HAP-1 (cell line): Measurements from ENCODE around the gene FBLL1.
A peak's percentile ranks its signal among the peaks of the same experiment; 100 is the strongest.
"Not testable (repeated sequence)": the region's sequence is repeated elsewhere in the genome, so short reads cannot be mapped to it uniquely, and the experiment has no call there.

ENCODE experiments used
- DNase-seq, 2 experiments: peaks; one replicate each; pipeline ENCODE4 v3.0.0-alpha.2; 2016 to 2020; ENCODE audit warnings: low spot score in 2 of 2
- H3K27me3 ChIP-seq: fragments of 250-450 bp; sonication (Bioruptor Pico); 2 replicates; pipeline ENCODE4 v1.5.1; 2020; ENCODE audit warnings: low read depth, mild to moderate bottlenecking, moderate library complexity
- H3K36me3 ChIP-seq: fragments of 250-450 bp; sonication (Bioruptor Pico); replicated peaks from 2 replicates; pipeline ENCODE4 v1.5.1; 2020; ENCODE audit warnings: mild to moderate bottlenecking
- H3K4me1 ChIP-seq: fragments of 250-450 bp; sonication (Bioruptor Pico); 2 replicates; pipeline ENCODE4 v1.5.1; 2020; ENCODE audit warnings: mild to moderate bottlenecking
- H3K4me3 ChIP-seq: fragments of 250-450 bp; sonication (Bioruptor Pico); 2 replicates; pipeline ENCODE4 v1.5.1; 2020; ENCODE audit warnings: mild to moderate bottlenecking, moderate library complexity
- H3K9me3 ChIP-seq: fragments of 250-450 bp; sonication (Bioruptor Pico); 2 replicates; pipeline ENCODE4 v1.5.1; 2020; ENCODE audit warnings: mild to moderate bottlenecking, moderate library complexity
- in situ Hi-C: fragments of 300-500 bp; cut with MboI; formaldehyde crosslinking; loops from 3 replicates; pipeline ENCODE4 v1.14.3; 2020; ENCODE audit warnings: low sequenced_read_pairs, inconsistent platforms, mixed read lengths

The FBLL1 gene

GRCh38 chr5:168568738-168569137 is 39.6 kb downstream of the FBLL1 start:
- no peak for DNase-seq
- Histone ChIP-seq H3K4me1 (no peaks in the 10 kb centered on the region), H3K4me3 (no peak overlapping the region), H3K27me3 (no peaks in the 10 kb centered on the region), H3K9me3 (no peaks in the 10 kb centered on the region), H3K36me3 (peaks cover 20% of the 10 kb centered on the region)
- in situ Hi-C loops: no loop called here

DNA sequence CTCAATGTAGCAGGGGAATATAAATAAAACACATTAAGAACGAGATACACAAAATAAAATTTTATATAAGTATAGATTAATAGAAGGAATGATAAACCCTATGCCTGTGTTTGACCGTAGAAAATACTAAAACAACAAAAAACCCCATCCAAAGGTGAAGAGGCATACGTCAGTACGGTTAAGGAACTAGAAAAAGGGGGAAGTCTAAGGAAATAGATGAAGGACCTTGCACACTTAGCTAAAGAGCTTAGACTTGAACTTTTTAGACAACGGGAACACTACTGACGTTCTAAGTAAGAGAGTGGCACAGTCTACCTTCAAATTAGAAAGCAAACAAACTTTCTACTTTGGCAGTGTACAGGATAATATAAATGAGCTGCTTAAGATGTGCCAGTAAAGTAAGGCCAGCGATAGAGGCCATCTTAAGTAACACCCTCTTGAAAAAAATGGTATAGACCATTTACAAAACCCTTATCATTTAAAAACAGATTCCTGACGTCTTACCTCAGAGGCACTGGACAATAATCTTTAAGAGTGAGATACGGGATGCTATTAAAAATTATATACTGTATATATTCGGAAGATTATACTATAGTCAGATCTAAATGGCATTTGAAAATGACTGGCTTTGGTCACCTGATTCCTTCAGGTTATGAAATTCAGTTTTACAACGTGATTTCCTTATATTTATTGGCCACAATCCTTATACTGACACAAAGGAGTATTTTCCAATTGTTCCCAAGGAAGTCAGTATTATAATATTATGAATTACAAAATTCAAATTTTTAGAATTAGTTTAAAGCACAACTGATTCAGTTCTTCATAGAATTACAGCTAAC is 41.6 kb downstream of the FBLL1 start:
- peaks cover 17% of the 10 kb centered on the region for H3K36me3 ChIP-seq
- H3K27me3 ChIP-seq: no peaks in the 10 kb centered on the region
- in situ Hi-C loops: no loop called here
- H3K4me1 ChIP-seq: no peaks in the 10 kb centered on the region
- no peak overlapping the region for H3K4me3 ChIP-seq
- DNase-seq: no peak
- no peaks in the 10 kb centered on the region for H3K9me3 ChIP-seq

DNA sequence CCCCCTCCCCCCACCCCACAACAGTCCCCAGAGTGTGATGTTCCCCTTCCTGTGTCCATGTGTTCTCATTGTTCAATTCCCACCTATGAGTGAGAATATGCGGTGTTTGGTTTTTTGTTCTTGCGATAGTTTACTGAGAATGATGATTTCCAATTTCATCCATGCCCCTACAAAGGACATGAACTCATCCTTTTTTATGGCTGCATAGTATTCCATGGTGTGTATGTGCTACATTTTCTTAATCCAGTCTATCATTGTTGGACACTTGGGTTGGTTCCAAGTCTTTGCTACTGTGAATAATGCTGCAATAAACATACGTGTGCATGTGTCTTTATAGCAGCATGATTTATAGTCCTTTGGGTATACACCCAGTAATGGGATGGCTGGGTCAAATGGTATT is 44.6 kb downstream of the FBLL1 start:
- not testable (repeated sequence) for DNase-seq, H3K36me3 ChIP-seq

DNA sequence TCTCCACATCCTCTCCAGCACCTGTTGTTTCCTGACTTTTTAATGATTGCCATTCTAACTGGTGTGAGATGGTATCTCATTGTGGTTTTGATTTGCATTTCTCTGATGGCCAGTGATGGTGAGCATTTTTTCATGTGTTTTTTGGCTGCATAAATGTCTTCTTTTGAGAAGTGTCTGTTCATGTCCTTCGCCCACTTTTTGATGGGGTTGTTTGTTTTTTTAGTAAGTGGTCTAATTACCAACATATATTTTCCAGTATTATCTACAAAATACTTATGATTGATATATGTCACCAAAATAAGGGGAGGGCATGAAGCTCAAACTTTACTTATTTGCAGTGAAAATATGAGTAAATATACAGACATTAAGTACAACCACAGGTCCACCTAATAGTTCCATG is 45.1 kb downstream of the FBLL1 start:
- H3K27me3 ChIP-seq, H3K36me3 ChIP-seq, H3K4me3 ChIP-seq, H3K4me1 ChIP-seq, H3K9me3 ChIP-seq, DNase-seq, in situ Hi-C loops: not testable (repeated sequence)

More for the DNA sequence above, 44.6 kb downstream of the FBLL1 start:
- H3K4me3 ChIP-seq, H3K27me3 ChIP-seq, H3K4me1 ChIP-seq, H3K9me3 ChIP-seq, in situ Hi-C loops: not testable (repeated sequence)

DNA sequence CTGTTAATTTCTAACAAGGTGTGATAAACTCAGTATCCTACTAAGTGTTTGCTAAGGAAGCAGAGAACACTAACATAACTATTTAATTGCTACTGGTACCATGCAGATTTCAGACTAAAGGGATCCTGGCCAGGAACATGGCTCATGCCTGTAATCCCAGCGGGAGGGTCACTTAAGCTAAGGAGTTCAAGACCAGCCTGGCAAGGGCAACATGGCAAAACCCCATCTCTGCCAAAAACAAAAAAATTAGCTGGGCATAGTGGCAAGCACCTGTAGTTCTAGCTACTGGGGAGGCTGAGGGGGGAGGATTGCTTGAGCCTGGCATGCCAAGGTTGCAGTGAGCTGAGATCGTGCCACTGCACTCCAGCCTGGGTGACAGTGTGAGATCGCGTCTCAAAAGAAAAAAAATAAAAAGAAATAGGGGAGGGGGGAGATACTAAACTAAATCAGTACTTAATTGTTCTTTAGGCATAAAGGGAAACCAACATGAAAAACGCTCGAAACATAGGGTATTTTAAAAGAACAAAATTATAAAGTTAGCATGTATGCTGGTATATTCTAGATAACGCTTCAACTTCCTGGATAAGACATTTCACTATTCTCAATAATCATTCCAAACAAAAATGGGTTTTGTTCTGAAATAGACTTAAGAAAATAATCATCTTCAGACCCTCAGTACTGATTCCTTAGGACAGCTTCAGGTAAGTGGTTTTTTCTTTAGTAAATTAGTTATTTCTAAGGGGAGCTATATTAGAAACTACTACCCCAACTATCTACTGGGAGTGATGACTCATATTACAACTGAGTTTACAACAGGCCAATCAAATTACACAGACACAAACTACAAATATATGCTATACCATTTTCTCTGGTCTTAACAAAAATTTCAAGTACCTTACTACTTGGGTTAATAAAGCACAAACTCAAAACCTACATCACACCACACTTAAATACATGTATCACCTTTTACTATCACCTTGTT is 46.6 kb downstream of the FBLL1 start:
- Histone ChIP-seq H3K9me3 (no peaks in the 10 kb centered on the region), H3K4me1 (peaks cover 12% of the 10 kb centered on the region), H3K4me3 (no peak overlapping the region), H3K36me3 (no peaks in the 10 kb centered on the region; the same call in 1 of the 2 replicates), H3K27me3 (no peaks in the 10 kb centered on the region)
- DNase-seq: no peak
- in situ Hi-C loops: no loop called here

DNA sequence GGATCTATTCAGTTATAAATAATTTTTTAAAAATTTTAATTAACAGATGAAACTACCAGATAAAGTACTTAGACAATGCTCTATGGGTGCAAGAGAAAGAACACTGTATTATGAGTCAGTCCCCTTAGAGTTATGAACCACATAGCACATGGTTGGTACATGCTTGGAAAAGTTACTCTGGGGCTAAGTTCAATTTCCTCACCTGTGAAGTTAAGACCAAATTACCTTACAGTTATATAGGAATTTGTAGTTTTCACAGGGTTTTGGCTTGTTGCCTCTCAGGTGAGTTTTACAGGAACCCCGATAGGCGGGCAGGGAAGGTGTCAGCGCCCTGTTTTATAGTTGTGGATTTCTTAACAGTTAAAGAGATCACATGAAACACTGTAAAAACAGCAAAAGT is 48.9 kb downstream of the FBLL1 start:
- Histone ChIP-seq H3K4me1 (peaks cover 12% of the 10 kb centered on the region), H3K27me3 (no peaks in the 10 kb centered on the region), H3K4me3 (peak overlapping the region; percentile 90), H3K36me3 (no peaks in the 10 kb centered on the region; the same call in 1 of the 2 replicates), H3K9me3 (no peaks in the 10 kb centered on the region)
- in situ Hi-C loops: no loop called here
- peak in 1 of 2 experiments; percentile 20 for DNase-seq

- DNase-seq: peak; percentile 49 to 76
- in situ Hi-C loops: no loop called here
- Histone ChIP-seq H3K36me3 (no peaks in the 10 kb centered on the region), H3K4me3 (peak within 1 kb of the TSS; percentile 90), H3K4me1 (peaks cover 12% of the 10 kb centered on the region), H3K27me3 (no peaks in the 10 kb centered on the region), H3K9me3 (no peaks in the 10 kb centered on the region)
Observed at GRCh38 chr5:168578538-168579487, 49.7 kb downstream of the FBLL1 start, which contains the start of gene PANK3. Gene PANK3 (minus strand): TSS chr5:168579368. CDS start chr5:168579283, 85 bp downstream.

DNA sequence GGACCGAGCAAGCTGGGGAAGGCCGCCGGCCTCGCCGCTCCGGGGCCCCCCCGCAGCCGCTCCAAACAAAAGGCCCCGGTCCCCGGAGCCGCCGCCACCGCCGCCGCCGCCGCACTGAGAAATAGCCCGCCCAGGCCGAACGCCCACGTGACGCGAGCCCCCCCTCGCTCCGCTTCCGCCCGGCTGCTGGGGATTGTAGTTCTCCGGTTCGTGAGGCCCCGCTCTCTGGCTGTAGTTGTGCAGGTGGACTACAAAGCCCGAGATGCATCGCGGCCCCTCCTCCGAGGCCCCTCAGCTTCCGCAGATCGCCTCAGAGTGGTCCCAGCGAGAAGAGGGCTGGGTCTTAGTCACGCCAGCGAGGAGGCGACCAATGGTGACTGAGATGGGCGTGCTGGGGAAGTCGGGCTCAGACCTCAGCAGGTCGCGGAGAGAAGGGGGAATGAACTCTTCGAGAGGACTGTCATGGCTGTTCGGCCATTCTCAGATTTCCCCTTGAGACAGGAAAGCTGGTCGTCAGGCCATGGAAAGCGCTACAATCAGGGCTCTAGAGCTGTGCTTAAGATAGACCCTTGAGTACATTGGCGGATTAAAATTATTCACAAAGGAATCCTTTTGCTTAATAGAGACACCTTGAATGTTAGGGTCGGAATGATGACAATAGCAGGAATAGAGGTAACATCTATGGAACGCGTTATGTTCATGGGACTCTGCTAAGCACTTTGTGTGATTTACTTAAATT is 50.6 kb downstream of the FBLL1 start:
- Histone ChIP-seq H3K9me3 (no peaks in the 10 kb centered on the region), H3K4me1 (peaks cover 12% of the 10 kb centered on the region), H3K4me3 (peak overlapping the region; percentile 90), H3K36me3 (no peaks in the 10 kb centered on the region), H3K27me3 (no peaks in the 10 kb centered on the region)
- peak; percentile 98 for DNase-seq
- in situ Hi-C loops: no loop called here

GRCh38 chr5:168580227-168580508 is 51.1 kb downstream of the FBLL1 start:
- Histone ChIP-seq H3K9me3 (no peaks in the 10 kb centered on the region), H3K4me1 (peaks cover 12% of the 10 kb centered on the region), H3K27me3 (no peaks in the 10 kb centered on the region), H3K36me3 (no peaks in the 10 kb centered on the region), H3K4me3 (peak overlapping the region; percentile 90)
- in situ Hi-C loops: no loop called here
- DNase-seq: peak; percentile 16 to 37
